GM12873 (cell line): ENCODE results near the gene UBE2L3.

Experiments used
- TF ChIP-seq, protein P1 (sequence below): IDR thresholded peaks from 2 replicates; pipeline ENCODE4 v1.5.1; 2012; ENCODE audit warnings: low read depth, mild to moderate bottlenecking, moderate library complexity, low read length, control low read depth; ENCODE audit not compliant: insufficient read depth; ENCODE audit errors: missing control alignments

The UBE2L3 gene

GRCh38 chr22:21629255-21630149, 62.0 kb downstream of the UBE2L3 start, which contains the start of gene YDJC:
Gene YDJC (minus strand): TSS chr22:21630022. CDS start chr22:21630014, 8 bp downstream.
- TF ChIP-seq, protein P1, sequence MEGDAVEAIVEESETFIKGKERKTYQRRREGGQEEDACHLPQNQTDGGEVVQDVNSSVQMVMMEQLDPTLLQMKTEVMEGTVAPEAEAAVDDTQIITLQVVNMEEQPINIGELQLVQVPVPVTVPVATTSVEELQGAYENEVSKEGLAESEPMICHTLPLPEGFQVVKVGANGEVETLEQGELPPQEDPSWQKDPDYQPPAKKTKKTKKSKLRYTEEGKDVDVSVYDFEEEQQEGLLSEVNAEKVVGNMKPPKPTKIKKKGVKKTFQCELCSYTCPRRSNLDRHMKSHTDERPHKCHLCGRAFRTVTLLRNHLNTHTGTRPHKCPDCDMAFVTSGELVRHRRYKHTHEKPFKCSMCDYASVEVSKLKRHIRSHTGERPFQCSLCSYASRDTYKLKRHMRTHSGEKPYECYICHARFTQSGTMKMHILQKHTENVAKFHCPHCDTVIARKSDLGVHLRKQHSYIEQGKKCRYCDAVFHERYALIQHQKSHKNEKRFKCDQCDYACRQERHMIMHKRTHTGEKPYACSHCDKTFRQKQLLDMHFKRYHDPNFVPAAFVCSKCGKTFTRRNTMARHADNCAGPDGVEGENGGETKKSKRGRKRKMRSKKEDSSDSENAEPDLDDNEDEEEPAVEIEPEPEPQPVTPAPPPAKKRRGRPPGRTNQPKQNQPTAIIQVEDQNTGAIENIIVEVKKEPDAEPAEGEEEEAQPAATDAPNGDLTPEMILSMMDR, result peak; percentile 83

- TF ChIP-seq, protein P1, result no peak
These were observed 63.5 kb downstream of the UBE2L3 start for GRCh38 chr22:21631025-21631424.

DNA sequence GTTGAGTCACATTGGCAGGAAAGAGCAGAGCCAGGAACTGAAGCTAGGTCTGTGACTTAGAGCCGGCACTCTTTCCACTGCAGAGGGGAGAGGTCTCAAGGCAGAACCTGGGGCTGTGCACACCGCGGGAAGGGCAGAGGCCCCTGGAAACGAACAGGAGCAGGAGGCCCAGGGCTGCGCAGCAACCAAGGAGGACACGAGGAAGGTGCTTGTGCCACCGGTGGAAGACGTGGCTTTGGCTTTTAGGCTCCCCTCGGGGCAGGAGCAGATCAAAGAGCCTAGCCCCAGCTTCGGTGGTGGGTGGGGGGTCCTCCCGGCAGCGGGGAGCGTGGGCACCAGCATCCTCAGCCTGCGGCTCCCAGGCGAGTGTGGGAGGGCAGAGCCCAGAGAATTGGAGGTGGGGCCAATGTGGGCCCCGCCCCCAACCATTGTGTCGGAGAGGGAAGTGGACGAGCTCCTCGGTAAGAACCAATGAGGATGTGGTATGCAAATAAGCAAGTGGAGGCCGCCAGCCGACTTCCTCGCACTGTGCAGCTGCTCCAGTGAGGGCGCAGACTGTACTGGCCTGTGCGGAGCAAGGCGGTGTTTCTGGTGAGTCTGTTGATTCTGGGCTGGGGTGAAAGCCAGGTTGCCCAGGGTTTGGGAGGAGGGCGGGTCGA, 64.9 kb downstream of the UBE2L3 start, which contains the start of gene CCDC116:
TSS of gene CCDC116 (plus strand) at position 524 of the 659 bp plus-strand sequence. CDS start 422 bp downstream, outside the sequence.
- TF ChIP-seq, protein P1, result no peak

DNA sequence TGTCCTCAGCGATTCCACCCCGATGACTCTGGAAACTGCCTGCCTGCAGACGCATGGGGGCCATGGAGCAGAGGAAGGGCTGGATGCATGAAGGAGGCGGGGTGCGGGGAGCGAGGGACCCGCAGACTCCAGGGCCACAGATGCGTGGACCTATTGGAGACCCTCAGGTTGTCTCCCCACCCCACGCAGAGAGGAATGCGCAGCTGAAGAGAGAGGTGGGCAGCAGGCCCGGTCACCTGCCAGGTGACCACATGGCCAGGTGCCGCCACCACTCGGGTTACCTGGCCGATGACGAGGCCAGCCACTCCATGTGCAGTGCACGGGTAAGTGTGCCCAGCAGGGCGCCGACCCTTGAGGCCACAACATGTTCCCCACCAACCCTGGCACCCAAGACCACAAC, 65.4 kb downstream of the UBE2L3 start:
- TF ChIP-seq, protein P1, result no peak

GRCh38 chr22:21633481-21633880, 66.0 kb downstream of the UBE2L3 start:
- TF ChIP-seq, protein P1, result no peak

DNA sequence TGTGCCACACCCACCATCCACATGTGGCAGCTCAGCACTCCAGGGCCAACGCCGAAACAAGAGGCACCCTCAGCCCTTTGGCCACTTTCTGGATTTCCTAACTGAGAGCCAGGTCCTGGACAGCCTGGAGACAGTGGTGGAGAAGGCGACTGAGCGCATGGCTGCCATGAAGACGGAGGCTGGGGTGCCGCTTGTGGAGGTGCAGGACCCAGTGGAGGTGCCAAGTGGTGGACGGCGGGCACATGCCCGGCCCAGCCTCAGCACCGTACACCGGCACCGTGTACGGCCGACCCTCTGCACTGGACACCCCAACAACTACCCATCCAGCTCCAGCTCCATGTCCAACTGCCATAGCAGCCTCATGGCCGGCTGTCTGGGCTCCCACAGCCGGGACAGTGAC, 66.6 kb downstream of the UBE2L3 start:
- TF ChIP-seq, protein P1, result no peak

DNA sequence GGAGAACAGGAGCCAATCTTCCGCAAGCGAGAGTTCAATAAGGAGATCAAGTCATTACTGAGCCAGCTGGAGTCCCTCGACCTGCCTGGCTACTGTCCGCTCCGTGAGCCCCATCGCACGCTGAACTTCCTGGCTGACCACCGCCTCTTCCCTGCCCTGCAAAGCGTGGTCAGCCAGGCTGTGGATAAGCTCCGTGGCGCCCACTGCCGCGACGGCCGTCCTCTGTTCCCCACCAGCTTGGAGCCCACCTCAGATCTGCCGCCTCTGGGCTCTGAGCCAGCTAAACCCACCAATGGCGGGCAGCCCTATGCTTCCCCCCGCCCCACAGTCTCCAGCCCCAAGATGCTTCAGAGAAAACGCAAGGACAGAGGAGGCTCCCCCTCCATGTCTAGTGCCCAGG, 67.3 kb downstream of the UBE2L3 start:
- TF ChIP-seq, protein P1, result no peak
